AG09309 (cell line): ENCODE data around the gene TKFC.

Experiments
- DNase-seq: peaks from one replicate; pipeline ENCODE4 v3.0.0-alpha.2; 2010; ENCODE audit warnings: low read depth
- H3K4me3 ChIP-seq: 2 replicates; pipeline ENCODE4 v1.5.1; 2011; ENCODE audit warnings: mild to moderate bottlenecking, low read depth, low read length, moderate library complexity; ENCODE audit not compliant: control insufficient read depth
- CTCF ChIP-seq: IDR thresholded peaks from 2 replicates; pipeline ENCODE4 v1.5.1; 2011; ENCODE audit warnings: mild to moderate bottlenecking, low read depth, low read length, inconsistent platforms; ENCODE audit not compliant: insufficient read depth, control insufficient read depth; ENCODE audit errors: missing control alignments

TKFC gene

GRCh38 chr11:61357233-61357893 is 24.3 kb downstream of the TKFC start:
- no peak for TF ChIP-seq CTCF
- H3K4me3 ChIP-seq: no peak overlapping the region
- DNase-seq: no peak

DNA sequence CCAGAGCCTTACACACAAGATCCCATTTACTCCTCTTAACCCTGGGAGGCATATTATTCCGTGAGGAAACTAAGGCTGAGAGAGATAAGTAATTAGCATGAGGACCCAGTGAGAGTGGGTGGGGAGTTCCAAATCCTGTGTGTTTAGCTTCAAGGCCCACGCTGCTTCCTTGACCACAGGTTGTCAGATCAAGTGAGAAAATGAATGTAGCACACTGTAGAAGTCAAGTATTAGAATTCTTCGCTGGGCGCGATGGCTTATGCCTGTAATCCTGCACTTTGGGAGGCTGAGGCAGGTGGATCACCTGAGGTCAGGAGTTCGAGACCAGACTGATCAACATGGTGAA is 24.8 kb downstream of the TKFC start:
- no peak for DNase-seq
- TF ChIP-seq CTCF: no peak
- H3K4me3 ChIP-seq: no peak overlapping the region

- no peak for TF ChIP-seq CTCF
- DNase-seq: no peak
- H3K4me3 ChIP-seq: no peak overlapping the region
Observed at GRCh38 chr11:61358566-61358965, 25.5 kb downstream of the TKFC start.

DNA sequence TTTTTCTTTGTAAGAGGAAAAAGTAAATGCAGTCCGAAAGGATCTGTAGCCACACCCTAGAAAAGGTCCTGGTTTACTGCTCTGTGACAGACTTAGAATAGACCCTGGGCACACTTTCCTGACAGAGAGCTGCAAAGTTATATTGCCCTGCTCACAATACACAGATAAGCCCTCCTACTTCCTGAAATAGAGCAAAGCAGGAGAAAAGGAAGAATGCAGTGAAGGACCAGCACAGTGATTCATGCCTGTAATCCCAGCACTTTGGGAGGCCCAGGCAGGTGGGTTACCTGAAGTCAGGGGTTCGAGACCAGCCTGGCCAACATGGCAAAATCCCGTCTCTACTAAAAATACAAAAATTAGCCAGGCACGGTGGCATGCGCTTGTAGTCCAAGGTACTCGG is 26.5 kb downstream of the TKFC start:
- TF ChIP-seq CTCF: no peak
- H3K4me3 ChIP-seq: no peak overlapping the region
- DNase-seq: no peak

DNA sequence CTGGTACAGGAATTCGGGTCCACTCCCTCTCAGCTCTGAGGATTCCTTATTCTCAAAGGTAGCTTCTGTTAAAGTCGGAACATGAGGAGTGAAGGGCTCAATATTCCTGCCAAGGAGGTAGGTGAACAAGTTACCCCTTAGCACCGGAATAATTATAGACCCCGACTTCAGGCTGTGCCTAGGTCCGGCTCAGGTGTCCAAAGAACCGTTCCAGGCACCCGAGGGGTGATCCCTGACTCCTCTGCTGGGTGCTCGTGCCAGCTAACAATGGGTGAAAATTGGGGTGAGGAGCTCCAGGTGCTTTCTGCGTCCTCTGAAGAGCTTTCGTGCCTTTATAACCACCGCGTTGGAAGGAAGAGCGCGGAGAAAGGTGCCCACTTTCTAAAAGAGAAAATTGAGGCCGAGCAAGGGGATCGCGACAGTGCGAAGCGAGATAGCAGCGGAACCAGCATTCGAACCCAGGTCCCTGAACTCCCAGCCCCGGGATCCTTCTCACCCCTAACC is 28.3 kb downstream of the TKFC start:
- H3K4me3 ChIP-seq: peak overlapping the region; percentile 80
- no peak for DNase-seq
- TF ChIP-seq CTCF: no peak

DNA sequence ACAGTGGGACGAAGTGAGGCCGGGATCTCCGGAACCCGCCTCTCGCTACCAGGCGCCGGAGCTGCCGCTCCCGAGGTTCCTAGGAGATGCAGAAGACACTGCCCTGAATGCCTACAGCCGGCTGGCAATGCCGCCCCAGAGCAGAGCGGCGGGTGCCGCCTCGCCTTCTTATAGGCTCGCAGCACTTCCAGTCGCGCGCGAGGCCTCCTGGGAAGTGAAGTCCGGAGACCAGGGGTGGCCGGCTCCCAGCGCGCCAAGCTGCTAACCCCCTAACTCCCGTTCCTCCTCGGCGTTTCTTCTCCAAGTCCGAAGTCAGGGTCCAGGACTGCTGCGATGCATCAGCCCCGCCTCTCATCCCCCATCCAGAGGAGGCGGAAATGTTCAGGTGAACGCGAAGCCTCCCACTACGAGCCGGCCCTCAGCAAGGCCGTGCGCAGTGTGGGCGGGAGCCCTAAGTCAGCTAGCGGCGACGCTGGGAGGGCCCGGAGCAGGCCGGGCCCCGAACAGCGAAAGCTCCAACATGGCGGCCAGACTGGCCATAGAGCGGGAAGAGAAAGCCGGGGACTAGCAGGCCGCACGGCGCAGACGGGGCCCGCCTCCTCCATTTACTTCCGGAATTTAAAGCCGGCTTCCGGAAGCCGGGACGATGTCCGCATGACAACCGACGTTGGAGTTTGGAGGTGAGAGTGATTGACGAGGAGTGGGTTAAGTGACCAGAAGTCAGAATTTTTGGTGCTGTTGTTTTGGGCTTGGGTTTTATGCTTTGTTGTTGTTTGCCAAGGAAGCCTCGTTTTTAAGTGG is 28.9 kb downstream of the TKFC start, which contains the start of the genes CYB561A3 and TMEM138:
CYB561A3 (minus strand) TSS at position 142 of the 801 bp plus-strand sequence. CDS start 5,169 bp downstream, outside the sequence.
TMEM138 (plus strand) TSS at position 634 of the 801 bp plus-strand sequence. CDS start 2,017 bp downstream, outside the sequence.
- no peak for TF ChIP-seq CTCF
- peak within 1 kb of the TSS; percentile 80 for H3K4me3 ChIP-seq
- DNase-seq: peak; percentile 79
